Mesenchymal stem cell (in vitro differentiated cells and primary cell): ENCODE data around the gene CD7.

Experiments
- DNase-seq: peaks from one replicate; pipeline ENCODE4 v3.0.0-alpha.2; 2013
- H2AFZ ChIP-seq: one replicate; pipeline ENCODE4 v1.6.1; 2013; ENCODE audit warnings: low read depth, mild to moderate bottlenecking, control low read depth, inconsistent platforms, low read length, moderate library complexity
- H2AK5ac ChIP-seq: 2 replicates; pipeline ENCODE4 v1.6.1; 2013; ENCODE audit warnings: low read length, moderate library complexity, mild to moderate bottlenecking, inconsistent platforms; ENCODE audit not compliant: severe bottlenecking
- H2BK120ac ChIP-seq: one replicate; pipeline ENCODE4 v1.6.1; 2013; ENCODE audit warnings: low read depth, mild to moderate bottlenecking, inconsistent platforms, low read length, moderate library complexity
- H2BK12ac ChIP-seq, 2 experiments: one replicate each; pipeline ENCODE4 v1.6.1; 2013; ENCODE audit warnings: inconsistent platforms in 2 of 2, low read length in 2 of 2, mild to moderate bottlenecking in 2 of 2, moderate library complexity in 2 of 2, control low read depth in 1 of 2
- H2BK15ac ChIP-seq: one replicate; pipeline ENCODE4 v1.6.1; 2013; ENCODE audit warnings: mild to moderate bottlenecking, low read depth, inconsistent platforms; ENCODE audit not compliant: poor library complexity, severe bottlenecking
- H2BK5ac ChIP-seq: 2 replicates; pipeline ENCODE4 v1.6.1; 2013; ENCODE audit warnings: low read depth, mild to moderate bottlenecking, low read length, control low read depth, inconsistent platforms; ENCODE audit not compliant: poor library complexity, severe bottlenecking
- H3K14ac ChIP-seq, 2 experiments: one replicate each; pipeline ENCODE4 v1.6.1; 2013; ENCODE audit warnings: inconsistent platforms in 2 of 2, low read length in 2 of 2, control low read depth in 1 of 2, mild to moderate bottlenecking in 1 of 2, moderate library complexity in 1 of 2
- H3K18ac ChIP-seq, 2 experiments: one replicate each; pipeline ENCODE4 v1.6.1; 2013; ENCODE audit warnings: inconsistent platforms in 2 of 2, low read length in 2 of 2, control low read depth in 1 of 2, low read depth in 1 of 2, mild to moderate bottlenecking in 1 of 2
- H3K23ac ChIP-seq, 2 experiments: one replicate each; pipeline ENCODE4 v1.6.1; 2013; ENCODE audit warnings: inconsistent platforms in 2 of 2, low read length in 2 of 2, mild to moderate bottlenecking in 2 of 2, moderate library complexity in 2 of 2, control low read depth in 1 of 2
- H3K27ac ChIP-seq: 2 replicates; pipeline ENCODE4 v1.5.1; 2013; ENCODE audit warnings: mild to moderate bottlenecking, moderate library complexity, low read length, control low read depth, inconsistent platforms; ENCODE audit not compliant: poor library complexity, severe bottlenecking
- H3K27me3 ChIP-seq, 2 experiments: 2 replicates each; pipeline versions ENCODE4 v1.6.1 to v1.7.0; 2013; ENCODE audit warnings: low read length in 2 of 2, mild to moderate bottlenecking in 2 of 2, moderate library complexity in 2 of 2, control low read depth in 1 of 2, inconsistent platforms in 1 of 2; ENCODE audit not compliant: control insufficient read depth in 1 of 2, insufficient read depth in 1 of 2
- H3K36me3 ChIP-seq, 2 experiments: 2 replicates each; pipeline versions ENCODE4 v1.6.1 to v1.7.0; 2013; ENCODE audit warnings: low read length in 2 of 2, control low read depth in 1 of 2, inconsistent platforms in 1 of 2, low read depth in 1 of 2, mild to moderate bottlenecking in 1 of 2; ENCODE audit not compliant: insufficient read depth in 2 of 2, control insufficient read depth in 1 of 2
- H3K4ac ChIP-seq, 2 experiments: one replicate each; pipeline ENCODE4 v1.6.1; 2013; ENCODE audit warnings: inconsistent platforms in 2 of 2, low read length in 2 of 2, mild to moderate bottlenecking in 2 of 2, moderate library complexity in 2 of 2, control low read depth in 1 of 2, low read depth in 1 of 2
- H3K4me1 ChIP-seq: 2 replicates; pipeline ENCODE4 v1.6.1; 2013; ENCODE audit warnings: low read depth, low read length, control low read depth; ENCODE audit not compliant: control insufficient read depth, insufficient read depth
- H3K4me2 ChIP-seq: 2 replicates; pipeline ENCODE4 v1.6.1; 2013; ENCODE audit warnings: low read length, mild to moderate bottlenecking, inconsistent platforms; ENCODE audit not compliant: poor library complexity, severe bottlenecking
- H3K4me3 ChIP-seq, 2 experiments: 2 replicates each; pipeline versions ENCODE4 v1.5.1 to v1.7.0; 2013; ENCODE audit warnings: low read length in 2 of 2, mild to moderate bottlenecking in 2 of 2, control low read depth in 1 of 2, low read depth in 1 of 2; ENCODE audit not compliant: insufficient read depth in 1 of 2
- H3K79me1 ChIP-seq: replicated peaks from 2 replicates; pipeline ENCODE4 v1.6.1; 2013; ENCODE audit warnings: mild to moderate bottlenecking, control low read depth, low read length, inconsistent platforms; ENCODE audit not compliant: poor library complexity, severe bottlenecking
- H3K9ac ChIP-seq: 2 replicates; pipeline ENCODE4 v1.7.0; 2013; ENCODE audit warnings: mild to moderate bottlenecking, low read length, moderate library complexity
- H3K9me3 ChIP-seq: 2 replicates; pipeline ENCODE4 v1.7.0; 2013; ENCODE audit warnings: mild to moderate bottlenecking, low read length; ENCODE audit not compliant: control insufficient read depth
- H4K8ac ChIP-seq: one replicate; pipeline ENCODE4 v1.6.1; 2013; ENCODE audit warnings: inconsistent platforms, mild to moderate bottlenecking, low read length, moderate library complexity
- H4K91ac ChIP-seq: one replicate; pipeline ENCODE4 v1.6.1; 2013; ENCODE audit warnings: mild to moderate bottlenecking, low read length, inconsistent platforms
- WGBS: methylation state at CpG from one replicate; pipeline ENCODE4 v1.1.7; 2013; ENCODE audit warnings: mixed read lengths; 5-methylcytosine and 5-hydroxymethylcytosine counted together

CD7 gene

GRCh38 chr17:82303944-82304808 lies 13.2 kb downstream of the CD7 start:
- no peak overlapping the region for H3K18ac ChIP-seq
- DNase-seq = no peak
- no peak overlapping the region for H2AK5ac ChIP-seq
- H2BK15ac ChIP-seq = no peak overlapping the region
- H3K4me3 ChIP-seq = no peak overlapping the region
- H3K79me1 ChIP-seq = no peaks in the 10 kb centered on the region
- peaks cover 8 to 20% of the 10 kb centered on the region in 2 experiments for H3K27me3 ChIP-seq
- H3K9me3 ChIP-seq = no peaks in the 10 kb centered on the region
- WGBS = 53% methylated on average over 12 of the region's 26 CpGs
- H4K91ac ChIP-seq = no peak overlapping the region
- H2BK120ac ChIP-seq = no peak overlapping the region
- no peak overlapping the region for H3K4me2 ChIP-seq
- no peak overlapping the region for H4K8ac ChIP-seq
- H3K36me3 ChIP-seq = no peaks in the 10 kb centered on the region
- no peak overlapping the region for H3K14ac ChIP-seq
- H2AFZ ChIP-seq = no peak overlapping the region
- H3K4ac ChIP-seq = no peak overlapping the region
- no peak overlapping the region for H2BK5ac ChIP-seq
- H3K23ac ChIP-seq = no peak overlapping the region
- H2BK12ac ChIP-seq = no peak overlapping the region
- no peak overlapping the region for H3K27ac ChIP-seq
- peaks cover 18% of the 10 kb centered on the region for H3K4me1 ChIP-seq
- H3K9ac ChIP-seq = no peak overlapping the region

DNA sequence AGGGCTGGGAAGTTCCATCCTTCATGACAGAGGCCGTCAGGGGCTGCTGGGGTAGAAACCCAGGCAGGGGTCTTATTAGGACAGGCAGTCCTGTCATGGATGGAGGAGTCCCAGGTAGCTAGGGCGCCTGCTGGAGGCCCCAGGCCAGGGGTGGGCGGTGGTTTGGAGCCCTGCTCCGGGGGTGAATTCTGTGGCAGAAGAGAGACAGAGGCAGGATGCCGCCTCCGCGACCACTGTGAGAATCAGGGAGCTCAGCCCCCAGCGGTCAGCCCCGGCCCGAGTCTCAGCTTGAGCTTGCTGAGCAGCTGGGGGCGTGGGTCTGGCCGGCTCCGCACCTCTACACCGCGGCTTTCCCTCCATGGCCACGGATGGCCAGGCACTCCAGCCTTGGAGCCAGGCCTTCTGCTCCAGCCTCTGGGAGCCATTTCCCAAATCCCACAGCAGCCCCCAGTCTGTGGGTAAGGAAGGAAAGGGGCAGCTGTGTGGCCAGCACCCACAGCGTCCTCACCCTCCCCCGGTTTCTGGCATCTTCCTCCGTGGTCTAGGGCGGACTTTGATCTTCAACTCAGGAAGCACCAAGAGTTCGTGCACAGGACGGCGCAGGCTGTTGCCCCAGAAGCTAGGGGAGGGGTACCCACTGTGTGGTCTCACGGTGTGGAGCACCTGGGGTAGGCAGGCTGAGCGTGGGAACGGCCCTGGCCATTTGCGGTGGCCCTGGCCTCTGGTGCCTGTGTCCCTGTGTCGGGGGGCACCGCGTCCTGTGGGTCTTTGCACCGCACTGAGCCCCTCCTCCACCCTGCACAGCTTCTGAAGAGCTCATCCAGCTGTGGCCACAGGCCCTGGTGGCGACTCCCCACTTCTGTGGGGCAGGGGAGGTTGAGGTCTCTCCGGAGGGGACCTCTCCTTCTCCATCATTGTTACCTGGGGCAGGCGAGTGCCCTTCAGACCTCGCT lies 14.1 kb downstream of the CD7 start:
- Histone ChIP-seq H3K79me1 (no peaks in the 10 kb centered on the region), H3K27ac (no peak overlapping the region), H2BK5ac (no peak overlapping the region), H3K4ac (peak overlapping the region in 1 of 2 experiments; percentile 64), H2AK5ac (no peak overlapping the region), H3K9ac (no peak overlapping the region), H4K91ac (no peak overlapping the region), H3K14ac (no peak overlapping the region), H3K9me3 (no peaks in the 10 kb centered on the region), H3K4me3 (peak overlapping the region in 1 of 2 experiments; percentile 14), H3K36me3 (no peaks in the 10 kb centered on the region), H3K18ac (no peak overlapping the region), H2BK120ac (no peak overlapping the region), H3K27me3 (peaks cover 0 to 12% of the 10 kb centered on the region in 2 experiments), H2BK12ac (no peak overlapping the region), H3K4me2 (no peak overlapping the region), H2BK15ac (no peak overlapping the region), H2AFZ (no peak overlapping the region), H3K4me1 (peaks cover 24% of the 10 kb centered on the region), H3K23ac (no peak overlapping the region), H4K8ac (no peak overlapping the region)
- DNase-seq = no peak
- 89% methylated on average over 27 of the region's 35 CpGs for WGBS

- Histone ChIP-seq H4K8ac (no peak overlapping the region), H2BK120ac (no peak overlapping the region), H3K9me3 (no peaks in the 10 kb centered on the region), H3K27me3 (peaks cover 0 to 6% of the 10 kb centered on the region in 2 experiments), H3K14ac (no peak overlapping the region), H3K18ac (no peak overlapping the region), H4K91ac (no peak overlapping the region), H3K4me1 (peaks cover 30% of the 10 kb centered on the region), H2BK5ac (no peak overlapping the region), H3K9ac (no peak overlapping the region), H2BK12ac (no peak overlapping the region), H3K23ac (no peak overlapping the region), H3K4ac (no peak overlapping the region), H3K36me3 (no peaks in the 10 kb centered on the region), H3K4me2 (no peak overlapping the region), H3K4me3 (no peak overlapping the region), H3K79me1 (no peaks in the 10 kb centered on the region), H2BK15ac (no peak overlapping the region), H2AK5ac (no peak overlapping the region), H3K27ac (no peak overlapping the region), H2AFZ (no peak overlapping the region)
- WGBS = 96% methylated on average over 13 of the region's 15 CpGs
- no peak for DNase-seq
Observed at GRCh38 chr17:82302568-82302963, 14.8 kb downstream of the CD7 start.
